ENCODE measurements around the gene TEX38. TPM values are rescaled to one million over a fixed set of nuclear protein-coding genes. Genes with fewer than 3 reads are reported as not detected.
A peak's percentile ranks its signal among the peaks of the same experiment; 100 is the strongest.

Gene TEX38
- total and polyA plus RNA-seq, 2 donors (not counting 1 experiment from before 2014, with no cell fraction given), result not detected

DNA sequence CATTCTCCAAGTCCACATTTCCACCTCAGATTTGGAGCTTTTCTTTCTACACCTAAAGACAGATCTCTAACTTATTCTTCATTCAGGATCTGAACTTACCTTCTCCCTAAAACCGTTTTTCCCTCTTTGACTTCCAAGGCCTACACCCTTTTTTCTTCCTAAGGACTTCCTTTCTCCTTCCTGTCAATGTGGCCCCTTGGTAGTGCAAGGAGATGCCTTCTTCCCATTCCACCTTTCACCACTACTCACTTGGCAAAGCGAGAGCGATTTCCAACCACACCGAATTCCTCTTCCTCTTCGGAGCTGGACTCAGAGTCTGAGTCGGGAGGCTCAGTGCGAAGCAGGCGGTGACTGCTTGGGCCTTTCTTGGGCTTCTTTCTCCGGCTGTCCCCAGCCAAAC lies 46.0 kb downstream of the TEX38 start:
- peak overlapping the region; percentile 83 for H3K27ac Mint-ChIP-seq
- TF ChIP-seq, protein P1, sequence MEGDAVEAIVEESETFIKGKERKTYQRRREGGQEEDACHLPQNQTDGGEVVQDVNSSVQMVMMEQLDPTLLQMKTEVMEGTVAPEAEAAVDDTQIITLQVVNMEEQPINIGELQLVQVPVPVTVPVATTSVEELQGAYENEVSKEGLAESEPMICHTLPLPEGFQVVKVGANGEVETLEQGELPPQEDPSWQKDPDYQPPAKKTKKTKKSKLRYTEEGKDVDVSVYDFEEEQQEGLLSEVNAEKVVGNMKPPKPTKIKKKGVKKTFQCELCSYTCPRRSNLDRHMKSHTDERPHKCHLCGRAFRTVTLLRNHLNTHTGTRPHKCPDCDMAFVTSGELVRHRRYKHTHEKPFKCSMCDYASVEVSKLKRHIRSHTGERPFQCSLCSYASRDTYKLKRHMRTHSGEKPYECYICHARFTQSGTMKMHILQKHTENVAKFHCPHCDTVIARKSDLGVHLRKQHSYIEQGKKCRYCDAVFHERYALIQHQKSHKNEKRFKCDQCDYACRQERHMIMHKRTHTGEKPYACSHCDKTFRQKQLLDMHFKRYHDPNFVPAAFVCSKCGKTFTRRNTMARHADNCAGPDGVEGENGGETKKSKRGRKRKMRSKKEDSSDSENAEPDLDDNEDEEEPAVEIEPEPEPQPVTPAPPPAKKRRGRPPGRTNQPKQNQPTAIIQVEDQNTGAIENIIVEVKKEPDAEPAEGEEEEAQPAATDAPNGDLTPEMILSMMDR (IDR thresholded peaks at IDR 0.05), result no peak
- no peak for TF ChIP-seq EZH2 (IDR thresholded peaks at IDR 0.05; ENCODE audit: borderline replicate concordance, insufficient read depth, low read depth, low read length, poor library complexity, severe bottlenecking)
- peaks cover 5 to 36% of the 10 kb centered on the region in 2 experiments for H3K36me3 ChIP-seq (replicated peaks in 1 of 2; ENCODE audit: control extremely low read depth in 1 of 2, control insufficient read depth in 1 of 2, extremely low read depth in 1 of 2, insufficient read depth in 2 of 2, low read length in 1 of 2)
- H2AFZ ChIP-seq (ENCODE audit: insufficient read depth, low read depth, low read length, poor library complexity, severe bottlenecking), result no peak overlapping the region
- peaks cover 40% of the 10 kb centered on the region for H3K4me1 Mint-ChIP-seq
- peak overlapping the region; percentile 91 for H3K4me2 ChIP-seq (replicated peaks; ENCODE audit: low read depth, low read length, poor library complexity, severe bottlenecking)
- intact Hi-C loops (cut with micrococcal nuclease), result loop anchor here (5.0 to 10.0 kb wide), 4 partner anchors 415 to 1030 kb away; partner anchors contain the start of genes CMPK1, GPBP1L1, LRRC41 and RAD54L
- ChIA-PET POLR2A (no interaction called here), CTCF (interaction anchor here (0.7 to 2.2 kb wide), 2 partner anchors 10 to 114 kb away, joined by 3 to 5 read pairs; partner anchors contain the start of gene MKNK1)
- H3K79me2 ChIP-seq (ENCODE audit: control insufficient read depth, insufficient read depth, low read length), result peaks cover 38% of the 10 kb centered on the region
- no peaks in the 10 kb centered on the region for H3K27me3 Mint-ChIP-seq
- peak overlapping the region; percentile 89 for H3K4me3 Mint-ChIP-seq
- peak overlapping the region; percentile 97 for H3K9ac ChIP-seq (ENCODE audit: low read length)
- no peak for DNase-seq
- H3K27me3 ChIP-seq (replicated peaks in 1 of 4; ENCODE audit: control extremely low read depth in 1 of 4, control insufficient read depth in 3 of 4, insufficient read depth in 4 of 4, low read length in 3 of 4), result no peaks in the 10 kb centered on the region
- WGBS (ENCODE audit: insufficient coverage), result 81% methylated on average over 8 of the region's 9 CpGs
- no peak for ATAC-seq (ENCODE audit: low read depth)
- peak overlapping the region in 4 of 5 experiments; percentile 84 to 95 (median 91) for H3K4me3 ChIP-seq (ENCODE audit: control extremely low read depth in 1 of 5, extremely low read depth in 1 of 5, insufficient read depth in 1 of 5, low read depth in 2 of 5, low read length in 4 of 5)
- H3K9me3 Mint-ChIP-seq (ENCODE audit: insufficient read depth), result no peaks in the 10 kb centered on the region
- H3K9me3 ChIP-seq (ENCODE audit: control extremely low read depth in 1 of 3, control insufficient read depth in 2 of 3, insufficient read depth in 1 of 3, low read length in 2 of 3), result no peaks in the 10 kb centered on the region
- H3K4me1 ChIP-seq (ENCODE audit: control insufficient read depth in 2 of 2, insufficient read depth in 2 of 2, low read length in 2 of 2), result peaks cover 24 to 25% of the 10 kb centered on the region in 2 donors
- peaks cover 34% of the 10 kb centered on the region for H4K20me1 ChIP-seq (ENCODE audit: control insufficient read depth, insufficient read depth, low read length, poor library complexity, severe bottlenecking)
- peak overlapping the region in 1 of 2 donors; percentile 89 for H3K27ac ChIP-seq (ENCODE audit: low read length in 2 of 2)

DNA sequence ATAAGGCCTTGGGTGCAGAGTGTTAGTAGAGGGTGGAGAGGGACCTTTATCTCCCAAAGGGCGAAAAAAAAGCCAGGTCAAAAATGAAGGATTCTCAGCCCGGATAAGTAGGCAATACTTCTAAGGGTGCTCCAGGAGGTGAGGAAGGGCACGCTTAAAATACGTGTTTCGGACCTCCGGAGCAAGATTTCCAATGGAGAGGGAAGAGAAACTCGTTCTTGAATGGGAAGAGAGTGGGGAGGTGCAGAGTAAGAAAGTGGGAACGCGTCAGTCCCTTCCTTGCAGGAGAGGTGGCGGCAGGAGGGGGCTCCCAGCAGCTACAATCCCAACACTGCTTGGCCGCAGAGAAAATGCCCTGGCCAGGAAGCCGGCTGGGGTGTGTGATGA lies 46.7 kb downstream of the TEX38 start:
- Histone ChIP-seq H3K4me2 (replicated peaks; ENCODE audit: low read depth, low read length, poor library complexity, severe bottlenecking) (peak overlapping the region; percentile 91), H3K4me1 (ENCODE audit: control insufficient read depth in 2 of 2, insufficient read depth in 2 of 2, low read length in 2 of 2) (peaks cover 24 to 25% of the 10 kb centered on the region in 2 donors), H4K20me1 (ENCODE audit: control insufficient read depth, insufficient read depth, low read length, poor library complexity, severe bottlenecking) (peaks cover 29% of the 10 kb centered on the region), H3K9ac (ENCODE audit: low read length) (peak overlapping the region; percentile 97), H3K9me3 (ENCODE audit: control extremely low read depth in 1 of 3, control insufficient read depth in 2 of 3, insufficient read depth in 1 of 3, low read length in 2 of 3) (no peaks in the 10 kb centered on the region), H3K4me3 (ENCODE audit: control extremely low read depth in 1 of 5, extremely low read depth in 1 of 5, insufficient read depth in 1 of 5, low read depth in 2 of 5, low read length in 4 of 5) (peak overlapping the region; percentile 84 to 95 (median 87)), H3K79me2 (ENCODE audit: control insufficient read depth, insufficient read depth, low read length) (peaks cover 31% of the 10 kb centered on the region), H3K27ac (ENCODE audit: low read length in 2 of 2) (peak overlapping the region; percentile 48 to 89), H3K36me3 (replicated peaks in 1 of 2; ENCODE audit: control extremely low read depth in 1 of 2, control insufficient read depth in 1 of 2, extremely low read depth in 1 of 2, insufficient read depth in 2 of 2, low read length in 1 of 2) (peaks cover 5 to 29% of the 10 kb centered on the region in 2 experiments), H3K27me3 (replicated peaks in 1 of 4; ENCODE audit: control extremely low read depth in 1 of 4, control insufficient read depth in 3 of 4, insufficient read depth in 4 of 4, low read length in 3 of 4) (no peaks in the 10 kb centered on the region), H2AFZ (ENCODE audit: insufficient read depth, low read depth, low read length, poor library complexity, severe bottlenecking) (peak overlapping the region; percentile 70)
- WGBS (ENCODE audit: insufficient coverage), result 6% methylated on average over 9 of the region's 12 CpGs
- peak overlapping the region; percentile 83 for H3K27ac Mint-ChIP-seq
- H3K4me1 Mint-ChIP-seq, result peaks cover 40% of the 10 kb centered on the region
- H3K27me3 Mint-ChIP-seq, result no peaks in the 10 kb centered on the region
- DNase-seq, result no peak
- no peaks in the 10 kb centered on the region for H3K9me3 Mint-ChIP-seq (ENCODE audit: insufficient read depth)
- CTCF ChIA-PET, result interaction anchor here (2.2 kb wide), 1 partner anchor 114 kb away, joined by 5 read pairs; the partner anchor contains the start of gene MKNK1
- TF ChIP-seq, protein P1 (IDR thresholded peaks at IDR 0.05), result no peak
- no peak for TF ChIP-seq EZH2 (IDR thresholded peaks at IDR 0.05; ENCODE audit: borderline replicate concordance, insufficient read depth, low read depth, low read length, poor library complexity, severe bottlenecking)
- intact Hi-C loops (cut with micrococcal nuclease), result loop anchor here (5.0 to 10.0 kb wide), 4 partner anchors 416 to 1031 kb away; partner anchors contain the start of genes CMPK1, GPBP1L1, LRRC41 and RAD54L
- H3K4me3 Mint-ChIP-seq, result peak overlapping the region; percentile 89
- no peak for ATAC-seq (ENCODE audit: low read depth)
- POLR2A ChIA-PET, result interaction anchor here (0.5 to 0.9 kb wide), 3 partner anchors 185 to 615 kb away, joined by 3 to 4 read pairs (median 3); partner anchors contain the start of genes CMPK1, LRRC41 and UQCRH

Measured in B cell (primary cell).